ENCODE data around the gene PEX5L. TPM values are rescaled to one million over a fixed set of nuclear protein-coding genes. Genes with fewer than 3 reads are reported as not detected.

The PEX5L gene
- total RNA-seq, 2 experiments from 2014 or later = not detected

GRCh38 chr3:179945569-179945968 lies 91.2 kb downstream of the PEX5L start:
- Mint-ChIP-seq H3K4me3 (no peak overlapping the region), H3K4me1 (ENCODE audit: low read depth) (no peaks in the 10 kb centered on the region), H3K9me3 (no peaks in the 10 kb centered on the region), H3K27me3 (peaks cover 32% of the 10 kb centered on the region), H3K36me3 (ENCODE audit: low read depth) (no peaks in the 10 kb centered on the region), H3K27ac (no peak overlapping the region)
- ATAC-seq (ENCODE audit: poor library complexity) (no peak), DNase-seq (no peak)
- Histone ChIP-seq H3K9me3 (ENCODE audit: control insufficient read depth in 1 of 2, insufficient read depth in 1 of 2, low read length in 2 of 2) (no peaks in the 10 kb centered on the region), H3K36me3 (ENCODE audit: insufficient read depth, low read length) (no peaks in the 10 kb centered on the region), H3K4me1 (ENCODE audit: insufficient read depth, low read length) (no peaks in the 10 kb centered on the region), H3K4me3 (ENCODE audit: low read length) (no peak overlapping the region), H3K27ac (ENCODE audit: low read depth in 1 of 2, low read length in 2 of 2) (no peak overlapping the region), H3K27me3 (ENCODE audit: control insufficient read depth in 1 of 2, insufficient read depth in 2 of 2, low read length in 2 of 2) (peaks cover 0 to 4% of the 10 kb centered on the region in 2 experiments)
- intact Hi-C loops (cut with DNase I, micrococcal nuclease) = no loop called here
- no peak for TF ChIP-seq CTCF (IDR thresholded peaks at IDR 0.05)
- ChIA-PET POLR2A (interaction anchor here (0.6 kb wide), 1 partner anchor 279 kb away, joined by 3 read pairs; no protein-coding TSS in a partner anchor), CTCF (interaction anchor here (1.0 kb wide), 1 partner anchor 12 kb away, joined by 3 read pairs; no protein-coding TSS in a partner anchor)

- Histone ChIP-seq H3K36me3 (ENCODE audit: insufficient read depth, low read length) (no peaks in the 10 kb centered on the region), H3K27me3 (ENCODE audit: control insufficient read depth in 1 of 2, insufficient read depth in 2 of 2, low read length in 2 of 2) (no peaks in the 10 kb centered on the region), H3K4me3 (ENCODE audit: low read length) (no peak overlapping the region), H3K27ac (ENCODE audit: low read depth in 1 of 2, low read length in 2 of 2) (no peak overlapping the region), H3K4me1 (ENCODE audit: insufficient read depth, low read length) (no peaks in the 10 kb centered on the region), H3K9me3 (ENCODE audit: control insufficient read depth in 1 of 2, insufficient read depth in 1 of 2, low read length in 2 of 2) (no peaks in the 10 kb centered on the region)
- no peaks in the 10 kb centered on the region for H3K9me3 Mint-ChIP-seq
- no peaks in the 10 kb centered on the region for H3K36me3 Mint-ChIP-seq (ENCODE audit: low read depth)
- TF ChIP-seq CTCF (IDR thresholded peaks at IDR 0.05) = no peak
- POLR2A ChIA-PET = no interaction called here
- ATAC-seq (ENCODE audit: poor library complexity) (no peak), DNase-seq (no peak)
- no peak overlapping the region for H3K4me3 Mint-ChIP-seq
- H3K4me1 Mint-ChIP-seq (ENCODE audit: low read depth) = no peaks in the 10 kb centered on the region
- CTCF ChIA-PET = no interaction called here
- intact Hi-C loops (cut with DNase I, micrococcal nuclease) = no loop called here
- peaks cover 37% of the 10 kb centered on the region for H3K27me3 Mint-ChIP-seq
- H3K27ac Mint-ChIP-seq = no peak overlapping the region
Measured at GRCh38 chr3:179943117-179943880, 93.4 kb downstream of the PEX5L start.

- intact Hi-C loops (cut with DNase I, micrococcal nuclease) = no loop called here
Measured at GRCh38 chr3:179942553-179943075, 94.1 kb downstream of the PEX5L start.

More at GRCh38 chr3:179942553-179943075, 94.1 kb downstream of the PEX5L start:
- H3K4me3 Mint-ChIP-seq = no peak overlapping the region
- H3K36me3 ChIP-seq (ENCODE audit: insufficient read depth, low read length) = no peaks in the 10 kb centered on the region
- TF ChIP-seq CTCF (IDR thresholded peaks at IDR 0.05) = no peak
- no peak overlapping the region for H3K27ac Mint-ChIP-seq
- ATAC-seq (ENCODE audit: poor library complexity) = no peak
- H3K9me3 Mint-ChIP-seq = no peaks in the 10 kb centered on the region
- no peaks in the 10 kb centered on the region for H3K9me3 ChIP-seq (ENCODE audit: control insufficient read depth in 1 of 2, insufficient read depth in 1 of 2, low read length in 2 of 2)
- no peaks in the 10 kb centered on the region for H3K27me3 ChIP-seq (ENCODE audit: control insufficient read depth in 1 of 2, insufficient read depth in 2 of 2, low read length in 2 of 2)
- no peak for DNase-seq
- ChIA-PET POLR2A (no interaction called here), CTCF (no interaction called here)
- H3K4me1 ChIP-seq (ENCODE audit: insufficient read depth, low read length) = no peaks in the 10 kb centered on the region
- peaks cover 37% of the 10 kb centered on the region for H3K27me3 Mint-ChIP-seq
- no peaks in the 10 kb centered on the region for H3K4me1 Mint-ChIP-seq (ENCODE audit: low read depth)
- H3K36me3 Mint-ChIP-seq (ENCODE audit: low read depth) = no peaks in the 10 kb centered on the region
- H3K4me3 ChIP-seq (ENCODE audit: low read length) = no peak overlapping the region
- H3K27ac ChIP-seq (ENCODE audit: low read depth in 1 of 2, low read length in 2 of 2) = no peak overlapping the region

Data from CD4-positive, alpha-beta T cell (primary cell).